ENCODE data around the gene PLXNA2. TPM values are rescaled to one million over a fixed set of nuclear protein-coding genes. Genes with fewer than 3 reads are reported as not detected.
A peak's percentile ranks its signal among the peaks of the same experiment; 100 is the strongest.

PLXNA2 gene
- total RNA-seq, 4 donors from 2014 or later: 19.8 to 41.6 (median 27.9) TPM

- H3K4me1 ChIP-seq: peaks cover 79 to 100% (median 100%) of the 10 kb centered on the region in 4 donors
- H3K4me3 ChIP-seq: no peak overlapping the region
- intact Hi-C loops (cut with DNase I): no loop called here
- DNase-seq (ENCODE audit: extremely low spot score): no peak
- peak overlapping the region; percentile 66 to 94 (median 82) for H3K27ac ChIP-seq (replicated peaks in 1 of 4)
- H3K9me3 ChIP-seq: no peaks in the 10 kb centered on the region
- H3K36me3 ChIP-seq: peaks cover 0 to 12% (median 0%) of the 10 kb centered on the region in 4 donors
- WGBS: 36% methylated on average over 7 of the region's 7 CpGs
- no peaks in the 10 kb centered on the region for H3K27me3 ChIP-seq
- TF ChIP-seq POLR2A (IDR thresholded peaks at IDR 0.05; ENCODE audit: low read depth) (no peak), CTCF (IDR thresholded peaks at IDR 0.05) (no peak), POLR2AphosphoS5 (IDR thresholded peaks at IDR 0.05) (no peak), EP300 (IDR thresholded peaks at IDR 0.05) (no peak)
These were observed 12.1 kb downstream of the PLXNA2 start for GRCh38 chr1:208231881-208232661.

GRCh38 chr1:208230668-208231529, 13.3 kb downstream of the PLXNA2 start:
- no peaks in the 10 kb centered on the region for H3K27me3 ChIP-seq
- intact Hi-C loops (cut with DNase I): no loop called here
- peak overlapping the region; percentile 60 to 94 (median 76) for H3K27ac ChIP-seq (replicated peaks in 1 of 4)

GRCh38 chr1:208228550-208228949, 15.6 kb downstream of the PLXNA2 start:
- Histone ChIP-seq H3K4me3 (no peak overlapping the region), H3K27me3 (no peaks in the 10 kb centered on the region), H3K4me1 (peaks cover 60 to 93% (median 88%) of the 10 kb centered on the region in 4 donors), H3K36me3 (no peaks in the 10 kb centered on the region), H3K9me3 (no peaks in the 10 kb centered on the region), H3K27ac (replicated peaks in 1 of 4) (peak overlapping the region; percentile 66 to 94 (median 78))
- no peak for DNase-seq (ENCODE audit: extremely low spot score)
- intact Hi-C loops (cut with DNase I): no loop called here
- no peak for TF ChIP-seq POLR2A (IDR thresholded peaks at IDR 0.05; ENCODE audit: low read depth)
- no peak for TF ChIP-seq CTCF (IDR thresholded peaks at IDR 0.05)
- TF ChIP-seq POLR2AphosphoS5 (IDR thresholded peaks at IDR 0.05): no peak
- TF ChIP-seq EP300 (IDR thresholded peaks at IDR 0.05): no peak
- 89% methylated on average over 2 of the region's 2 CpGs for WGBS

More at GRCh38 chr1:208230668-208231529, 13.3 kb downstream of the PLXNA2 start:
- TF ChIP-seq POLR2AphosphoS5 (IDR thresholded peaks at IDR 0.05): peak; percentile 8 to 18
- TF ChIP-seq CTCF (IDR thresholded peaks at IDR 0.05): no peak
- no peaks in the 10 kb centered on the region for H3K9me3 ChIP-seq
- H3K4me1 ChIP-seq: peaks cover 79 to 100% (median 100%) of the 10 kb centered on the region in 4 donors
- H3K4me3 ChIP-seq: no peak overlapping the region
- peaks cover 0 to 6% (median 0%) of the 10 kb centered on the region in 4 donors for H3K36me3 ChIP-seq
- 45% methylated on average over 15 of the region's 15 CpGs for WGBS
- DNase-seq (ENCODE audit: extremely low spot score): no peak

- Histone ChIP-seq H3K4me3 (no peak overlapping the region), H3K9me3 (no peaks in the 10 kb centered on the region), H3K36me3 (no peaks in the 10 kb centered on the region), H3K4me1 (peaks cover 58 to 93% (median 88%) of the 10 kb centered on the region in 4 donors), H3K27me3 (no peaks in the 10 kb centered on the region), H3K27ac (replicated peaks in 1 of 4) (peak overlapping the region; percentile 66 to 94 (median 78))
- WGBS: 52% methylated on average over 1 of the region's 3 CpGs
- no peak for DNase-seq (ENCODE audit: extremely low spot score)
- intact Hi-C loops (cut with DNase I): no loop called here
- TF ChIP-seq CTCF (IDR thresholded peaks at IDR 0.05): no peak
- TF ChIP-seq EP300 (IDR thresholded peaks at IDR 0.05): no peak
- TF ChIP-seq POLR2A (IDR thresholded peaks at IDR 0.05; ENCODE audit: low read depth): no peak
- no peak for TF ChIP-seq POLR2AphosphoS5 (IDR thresholded peaks at IDR 0.05)
These were observed 16.2 kb downstream of the PLXNA2 start for GRCh38 chr1:208228026-208228425.
